HPDE6-E6E7 (cell line): ENCODE data around the gene DENND2C.

Source experiments
- DNase-seq: peaks from one replicate; pipeline ENCODE4 v3.0.0; 2011; ENCODE audit warnings: missing footprints; ENCODE audit errors: extremely low spot score

The DENND2C gene, protein sequence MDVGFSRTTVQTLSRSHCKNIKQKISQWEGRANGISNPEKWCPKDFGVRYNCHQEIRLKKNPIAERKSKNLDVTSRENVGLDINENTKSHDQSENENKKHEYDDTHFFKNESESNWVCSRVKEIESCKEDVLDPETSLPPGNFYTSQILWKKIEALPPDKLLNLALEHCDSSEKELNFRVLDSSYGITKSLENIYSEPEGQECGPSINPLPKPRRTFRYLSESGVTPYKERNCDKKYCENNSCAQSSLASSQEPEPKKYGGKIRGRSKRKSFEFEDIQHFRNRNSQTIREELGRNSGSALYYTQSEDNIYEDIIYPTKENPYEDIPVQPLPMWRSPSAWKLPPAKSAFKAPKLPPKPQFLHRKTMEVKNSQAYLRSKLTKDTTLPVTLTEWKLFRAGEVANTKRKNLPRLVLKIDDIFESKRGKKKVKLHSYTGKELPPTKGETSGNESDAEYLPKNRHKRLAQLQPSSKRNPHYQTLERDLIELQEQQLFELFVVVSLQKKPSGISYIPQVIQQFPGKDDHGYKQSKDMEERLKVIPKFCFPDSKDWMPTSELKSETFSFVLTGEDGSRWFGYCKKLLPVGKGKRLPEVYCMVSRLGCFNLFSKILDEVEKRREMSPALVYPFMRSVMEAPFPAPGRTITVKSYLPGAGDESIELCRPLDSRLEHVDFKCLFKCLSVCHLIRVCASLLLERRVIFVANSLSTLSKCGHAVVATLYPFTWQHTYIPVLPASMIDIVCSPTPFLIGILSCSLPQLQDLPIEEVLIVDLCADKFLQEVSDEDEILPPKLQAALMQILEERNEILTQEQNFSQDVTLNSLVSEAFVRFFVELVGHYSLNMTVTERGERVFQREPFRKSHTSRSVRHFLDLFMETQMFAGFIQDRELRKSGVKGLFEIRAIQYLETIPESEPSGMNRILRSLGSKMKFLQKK

DNA sequence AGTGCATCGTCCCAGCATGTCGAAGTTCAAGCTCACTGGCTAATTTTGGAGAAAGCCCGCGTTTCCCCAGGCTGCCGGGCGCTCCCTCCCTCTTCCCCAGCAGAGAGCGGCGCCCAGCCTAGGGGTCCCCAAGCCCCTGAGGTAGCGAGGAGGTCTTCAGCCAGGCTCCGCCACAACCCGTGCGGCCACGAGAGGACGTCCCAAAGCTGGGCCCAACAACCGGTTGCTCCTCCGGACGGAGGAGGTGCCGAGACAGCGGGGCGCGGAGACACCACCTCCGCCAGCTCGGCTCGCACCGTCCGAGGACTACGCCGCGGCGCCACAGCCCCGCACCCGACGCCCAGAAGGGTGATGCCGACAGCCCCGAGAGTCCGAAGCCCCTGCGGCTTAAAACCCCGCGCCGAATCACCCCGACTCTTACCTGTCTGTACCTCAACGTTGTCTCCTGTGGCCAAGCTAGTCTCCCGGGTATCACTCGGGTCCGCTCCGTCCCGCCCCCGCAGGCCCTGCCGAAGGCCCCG, at the start of gene DENND2C:
DENND2C (minus strand) TSS at position 488 of the 521 bp plus-strand sequence. CDS start 44,065 bp downstream, outside the sequence.
- DNase-seq: no peak

DNA sequence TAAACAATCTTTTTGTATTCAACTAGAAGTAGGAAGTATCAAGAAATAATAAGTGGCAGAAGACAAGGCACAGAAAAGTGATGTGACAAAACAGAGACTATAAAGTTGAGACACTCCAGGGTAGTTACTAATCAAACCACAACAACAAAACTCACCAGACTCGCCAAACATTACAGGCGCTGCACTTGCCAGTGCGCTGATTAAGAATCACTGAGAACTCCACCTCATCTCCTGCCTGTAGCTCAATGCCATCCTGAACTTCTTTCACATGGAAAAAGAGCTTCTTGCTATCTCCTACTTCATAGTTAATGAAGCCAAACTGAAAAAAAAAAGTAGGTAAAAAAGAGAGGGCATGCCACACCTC, 49.6 kb upstream of the DENND2C start:
- DNase-seq: no peak

DNA sequence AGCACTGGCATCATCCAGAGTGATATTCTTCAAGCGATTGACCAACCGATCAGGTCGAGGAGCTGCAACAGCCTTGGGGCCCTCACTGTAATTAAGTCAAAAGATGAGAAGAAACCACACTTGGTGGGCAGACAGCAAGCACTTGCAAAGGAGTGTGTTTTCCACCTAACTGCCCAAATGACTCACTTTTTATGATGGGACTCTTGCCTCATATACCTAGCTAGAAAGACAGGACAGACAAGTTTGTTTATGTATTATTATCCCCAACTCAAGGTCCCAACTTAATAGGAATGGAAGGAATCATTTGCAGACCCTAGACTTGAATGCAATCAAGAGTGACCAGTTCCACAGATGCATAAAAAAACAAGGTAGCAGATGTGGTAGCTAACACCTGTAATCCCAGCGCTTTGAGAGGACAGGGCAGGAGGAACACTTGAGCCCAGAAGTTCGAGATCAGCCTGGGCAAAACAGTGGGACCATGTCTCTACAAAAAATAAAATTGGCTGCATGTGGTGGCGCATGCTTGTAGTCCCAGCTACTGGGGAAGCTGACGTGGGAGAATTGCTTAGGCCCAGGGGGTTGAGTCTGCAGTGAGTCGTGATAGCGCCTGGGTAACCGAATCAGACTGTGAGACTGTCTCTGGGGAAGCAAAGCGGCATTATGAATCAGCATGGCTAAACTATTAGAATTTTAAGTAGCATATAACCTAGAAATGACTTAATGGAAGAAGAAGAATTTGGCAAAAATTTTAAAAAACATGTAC, 49.0 kb upstream of the DENND2C start:
- DNase-seq: no peak

DNA sequence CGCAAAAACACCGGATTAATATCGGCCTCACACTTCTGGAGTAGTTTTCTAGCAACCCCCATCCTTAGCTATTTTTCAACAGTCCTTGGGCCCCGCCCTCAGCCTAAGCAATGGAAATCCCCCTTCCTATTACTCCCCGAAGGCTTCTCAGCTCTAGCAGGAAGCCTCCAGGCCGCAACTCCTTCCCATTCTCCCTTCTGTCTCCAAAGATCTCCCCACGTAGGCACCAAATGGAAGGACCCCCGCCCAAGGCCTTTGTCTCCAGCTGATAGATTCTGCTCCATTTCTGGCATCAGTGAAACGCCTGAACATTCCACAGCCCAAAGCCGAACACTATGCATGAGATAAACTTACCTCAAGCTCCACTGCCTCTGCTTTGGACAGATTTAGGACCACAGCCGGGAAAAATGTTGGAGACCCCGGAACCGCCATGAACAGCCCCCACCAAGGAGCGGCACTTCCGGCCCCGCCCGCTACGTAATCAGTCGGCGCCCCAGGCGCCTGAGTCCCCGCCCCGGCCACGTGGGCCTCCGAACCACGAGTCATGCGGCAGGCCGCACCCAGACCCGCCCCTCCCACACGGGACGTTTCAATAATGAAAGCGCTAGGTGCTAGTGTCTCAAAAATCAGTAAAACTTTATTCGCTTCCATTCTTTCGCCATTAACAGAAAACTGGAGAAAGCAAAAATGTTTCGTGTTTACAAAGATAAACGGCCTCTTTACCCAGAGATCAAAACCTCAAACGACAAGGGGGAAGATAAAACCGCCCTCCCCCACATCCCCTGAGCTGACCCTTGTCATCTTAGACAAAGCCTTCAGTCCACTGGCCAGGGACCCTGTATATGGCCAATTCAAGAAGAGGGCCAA, 46.7 kb upstream of the DENND2C start, which contains the start of gene NRAS:
NRAS (minus strand) TSS at position 468 of the 867 bp plus-strand sequence. CDS start 611 bp downstream, outside the sequence.
- DNase-seq: peak; percentile 81

DNA sequence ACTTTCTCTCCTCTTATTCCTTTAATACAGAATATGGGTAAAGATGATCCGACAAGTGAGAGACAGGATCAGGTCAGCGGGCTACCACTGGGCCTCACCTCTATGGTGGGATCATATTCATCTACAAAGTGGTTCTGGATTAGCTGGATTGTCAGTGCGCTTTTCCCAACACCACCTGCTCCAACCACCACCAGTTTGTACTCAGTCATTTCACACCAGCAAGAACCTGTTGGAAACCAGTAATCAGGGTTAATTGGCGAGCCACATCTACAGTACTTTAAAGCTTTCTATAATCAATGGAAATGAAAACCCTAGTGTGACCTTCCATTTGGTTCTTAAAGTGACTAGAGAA, 46.1 kb upstream of the DENND2C start:
- no peak for DNase-seq

DNA sequence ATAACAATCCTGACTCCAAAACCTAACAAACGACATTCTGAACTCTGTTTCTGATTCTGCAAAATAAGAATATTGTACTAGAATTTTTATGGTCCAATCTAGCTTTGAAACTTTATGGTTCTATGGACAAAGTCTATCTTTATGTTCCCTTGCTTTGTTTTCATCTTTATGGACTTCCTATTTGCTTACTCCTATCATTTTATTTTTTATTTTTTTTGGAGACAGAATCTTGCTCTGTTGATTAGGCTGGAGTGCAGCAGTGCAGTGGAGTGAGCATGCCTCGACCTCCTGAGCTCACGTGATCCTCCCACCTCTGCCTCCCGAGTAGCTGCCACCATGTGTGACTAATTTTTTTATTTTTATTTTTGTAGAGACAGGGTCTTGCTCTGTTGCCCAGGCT, 43.1 kb upstream of the DENND2C start:
- no peak for DNase-seq

DNA sequence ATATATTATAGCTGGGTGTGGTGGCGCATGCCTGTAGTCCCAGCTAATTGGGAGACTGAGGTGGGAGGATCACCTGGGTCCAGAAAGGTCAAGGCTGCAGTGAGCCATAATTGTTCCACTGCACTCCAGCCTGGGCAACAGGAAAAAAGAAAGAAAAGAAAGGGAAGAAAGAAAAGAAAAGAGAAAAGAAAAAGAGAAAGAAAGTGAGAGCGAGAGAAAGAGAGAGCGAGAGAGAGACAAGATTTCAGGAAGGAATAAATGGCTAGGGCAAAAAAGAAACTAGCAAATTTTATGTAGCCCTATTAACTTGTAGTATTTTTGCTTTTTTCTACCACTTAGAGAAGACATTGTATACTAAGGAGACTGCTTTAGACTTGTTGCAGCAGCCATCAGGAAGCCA, 40.5 kb upstream of the DENND2C start:
- no peak for DNase-seq

DNA sequence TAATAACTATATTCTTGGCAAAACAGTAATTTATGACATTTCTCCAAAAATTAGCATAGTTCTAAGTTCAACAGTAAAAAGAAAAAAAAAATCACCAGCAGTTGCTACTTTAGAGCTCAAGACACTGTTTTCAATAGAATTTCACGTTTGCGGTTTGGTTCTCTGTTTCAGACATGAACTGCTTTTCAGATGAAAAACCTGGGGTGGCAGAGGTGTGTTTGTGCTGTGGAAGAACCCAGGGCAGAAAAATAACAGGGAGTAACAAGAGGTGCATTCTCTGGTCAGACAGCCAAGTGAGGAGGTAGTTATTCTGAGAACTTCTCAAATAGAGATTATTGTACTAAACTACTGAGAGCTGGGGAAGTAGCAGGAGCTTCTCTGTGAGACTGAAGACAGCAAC, 37.8 kb upstream of the DENND2C start:
- DNase-seq: no peak

DNA sequence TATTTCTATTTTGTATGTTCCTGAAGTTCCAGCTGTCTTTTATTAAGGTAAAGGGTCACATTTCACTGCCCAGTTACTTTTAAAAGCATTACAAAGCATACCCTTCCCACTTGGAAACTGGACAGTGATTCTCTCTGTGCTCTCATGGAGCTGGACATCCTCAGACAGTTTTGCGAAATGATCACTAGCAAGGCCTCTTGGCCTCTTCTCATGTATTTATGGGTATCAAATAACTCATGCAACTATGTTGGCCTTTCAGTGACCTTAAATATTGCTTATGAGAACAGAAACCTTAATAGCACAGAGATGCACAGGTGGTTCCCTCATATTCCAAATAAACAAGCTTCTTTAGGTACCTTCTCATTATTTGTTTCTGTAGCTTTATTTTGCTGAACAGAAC, 33.4 kb upstream of the DENND2C start:
- DNase-seq: no peak

DNA sequence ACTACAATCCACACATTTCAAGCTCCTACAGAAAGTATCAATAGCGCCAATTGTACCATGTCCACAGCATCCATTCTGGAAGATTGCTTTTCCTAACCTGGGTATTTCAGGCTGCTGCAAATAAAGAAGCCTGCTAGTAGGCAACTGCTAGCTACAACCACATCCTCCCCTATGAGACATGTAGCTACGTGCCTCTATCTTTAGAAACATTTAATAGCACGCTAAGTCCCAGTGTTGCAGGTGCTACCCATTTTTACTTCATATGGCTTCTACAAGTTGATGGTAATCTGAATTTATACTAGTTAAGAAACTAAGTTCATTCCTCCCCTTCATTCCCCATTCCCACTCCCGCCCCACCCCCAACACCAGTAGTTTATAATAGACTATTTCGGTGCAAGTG, 32.9 kb upstream of the DENND2C start:
- no peak for DNase-seq

DNA sequence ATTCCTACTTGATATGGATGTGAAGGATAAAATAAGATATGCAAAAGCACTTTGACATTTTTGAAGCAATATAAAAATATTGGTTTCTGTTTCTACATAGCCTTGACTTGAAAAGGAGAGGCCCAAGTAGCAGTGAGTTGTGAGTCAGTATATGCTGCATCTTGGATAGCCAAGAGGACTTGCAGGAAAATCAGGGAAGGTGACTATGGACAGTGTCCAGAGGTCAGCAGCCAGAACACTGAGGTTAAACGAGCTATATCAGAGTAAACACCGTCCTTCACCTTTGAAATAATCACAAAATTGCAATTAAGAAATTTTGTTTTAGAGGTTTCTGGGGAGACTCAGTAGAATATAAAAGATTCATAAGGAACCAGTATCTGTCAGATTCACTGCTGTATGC, 32.1 kb upstream of the DENND2C start:
- no peak for DNase-seq

DNA sequence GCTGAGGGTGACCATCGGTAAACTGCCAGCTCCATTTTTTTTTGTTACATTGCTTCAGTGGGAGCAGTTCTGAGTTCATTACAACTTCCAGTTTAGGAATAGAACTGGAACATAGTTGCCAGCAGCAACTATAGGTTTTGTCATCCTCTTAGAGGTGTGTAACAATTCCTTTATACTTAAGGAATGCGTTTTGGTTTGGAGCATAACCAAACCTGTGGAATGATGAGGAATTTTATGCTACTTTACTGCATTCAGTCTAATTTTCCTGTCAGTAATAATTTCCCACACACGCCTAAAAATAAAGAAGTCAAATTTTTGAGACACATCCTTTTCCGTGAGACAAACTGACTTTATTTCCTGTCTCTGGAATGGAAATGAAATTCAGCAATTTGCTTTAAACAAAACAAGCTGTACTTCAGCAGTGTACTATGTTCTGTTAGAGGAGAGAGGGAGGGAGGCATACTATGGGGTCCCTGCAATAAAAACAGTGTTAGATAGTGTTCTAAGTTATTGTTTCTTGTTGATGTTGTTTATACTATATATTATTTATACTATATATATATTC, 30.3 kb upstream of the DENND2C start:
- DNase-seq: no peak

DNA sequence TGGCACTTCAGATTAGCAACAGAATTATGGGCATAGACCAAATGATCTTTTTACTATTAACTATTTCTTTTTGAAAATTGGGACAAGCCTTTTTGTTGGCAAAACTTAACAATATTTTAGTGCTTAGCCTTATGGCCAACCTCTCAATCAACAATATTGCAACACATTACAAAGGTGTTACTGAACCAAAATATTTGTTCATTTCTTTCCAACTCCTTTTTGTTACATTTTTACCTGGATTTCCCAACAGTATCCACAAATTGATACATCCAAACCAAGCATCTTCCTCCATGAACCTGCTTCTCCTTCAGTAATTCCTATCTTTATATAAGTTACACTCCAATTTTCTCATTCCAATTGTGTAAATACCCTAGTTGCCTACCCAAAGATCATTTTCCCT, 27.0 kb upstream of the DENND2C start:
- no peak for DNase-seq

DNA sequence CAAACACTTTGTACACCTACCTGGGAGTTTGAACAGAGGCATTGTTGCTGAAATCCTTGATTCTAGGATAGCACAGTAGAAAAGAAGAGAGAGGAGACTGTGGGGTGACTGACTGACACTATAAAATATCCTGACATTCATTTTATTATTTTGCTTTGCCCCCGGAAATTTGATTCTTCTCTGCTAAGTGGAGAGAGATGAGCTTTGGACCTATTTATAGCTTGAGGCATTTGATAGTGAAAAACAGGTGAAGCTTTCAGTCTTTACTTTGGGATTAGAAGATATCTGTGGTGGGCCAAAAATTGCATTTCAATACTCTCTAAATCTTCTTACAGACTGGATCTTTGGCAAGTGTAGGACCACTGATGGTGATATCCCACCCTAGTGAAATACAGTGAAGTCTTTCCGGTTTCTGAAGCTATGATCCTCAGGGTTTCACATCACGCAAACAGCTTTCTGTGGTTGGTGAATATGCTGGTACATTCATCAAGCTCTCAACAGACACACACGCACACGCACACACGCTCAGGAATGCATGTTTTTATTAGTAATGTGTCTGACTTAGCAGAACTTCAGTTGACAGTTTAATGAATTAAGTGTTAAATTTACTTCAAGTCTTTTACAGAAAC, 25.7 kb upstream of the DENND2C start, which contains the start of gene AMPD1:
AMPD1 (minus strand) TSS at position 117 of the 629 bp plus-strand sequence; CDS start at position 42, 75 bp downstream.
- DNase-seq: no peak

DNA sequence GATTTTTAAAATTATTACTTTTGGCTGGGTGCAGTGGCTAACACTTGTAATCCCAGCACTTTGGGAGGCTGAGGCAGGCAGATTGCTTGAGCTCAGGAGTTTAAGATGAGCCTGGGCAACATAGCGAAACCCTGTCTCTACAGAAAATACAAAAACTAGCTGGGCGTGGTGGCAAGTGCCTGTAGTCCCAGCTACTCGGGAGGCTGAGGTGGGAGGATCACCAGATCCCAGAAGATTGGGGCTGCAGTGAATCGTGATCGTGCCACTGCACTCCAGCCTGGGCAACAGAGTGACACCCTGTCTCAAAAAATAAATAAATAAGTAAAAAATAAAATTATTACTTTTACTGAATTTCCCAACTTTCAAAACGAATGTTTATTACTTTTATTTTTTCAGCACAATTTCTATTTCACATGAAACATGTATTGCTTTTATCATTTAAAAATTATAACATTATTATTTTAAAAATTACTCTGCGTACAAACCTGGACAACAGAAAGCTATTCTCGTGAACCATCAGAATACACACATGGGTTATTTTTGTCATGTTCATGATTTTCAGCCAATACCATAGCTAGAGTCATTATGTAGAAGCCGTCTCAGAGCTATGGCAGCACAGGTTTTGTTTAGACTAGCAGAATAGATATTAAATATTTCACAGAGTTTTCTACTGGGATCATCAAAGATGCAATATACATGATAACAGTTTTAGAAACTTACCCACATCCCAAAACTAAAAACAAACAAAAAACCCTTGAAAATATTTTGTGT, 24.9 kb upstream of the DENND2C start:
- DNase-seq: no peak

DNA sequence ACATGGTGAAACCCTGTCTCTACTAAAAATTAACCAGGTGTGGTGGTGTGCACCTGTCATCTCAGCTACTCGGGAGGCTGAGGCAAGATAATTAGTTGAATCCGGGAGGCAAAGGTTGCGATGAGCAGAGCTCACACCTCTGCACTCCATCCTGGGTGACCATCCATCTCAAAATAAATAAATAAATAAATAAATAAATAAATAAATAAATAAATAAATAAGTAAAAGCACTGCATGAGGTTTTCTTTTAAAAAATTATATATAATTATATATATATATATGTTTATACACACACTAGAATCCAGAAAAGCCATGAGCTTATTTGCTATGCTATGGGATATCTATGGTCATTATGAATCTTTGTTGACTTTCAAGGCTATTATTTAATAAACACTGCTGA, 23.1 kb upstream of the DENND2C start:
- no peak for DNase-seq

DNA sequence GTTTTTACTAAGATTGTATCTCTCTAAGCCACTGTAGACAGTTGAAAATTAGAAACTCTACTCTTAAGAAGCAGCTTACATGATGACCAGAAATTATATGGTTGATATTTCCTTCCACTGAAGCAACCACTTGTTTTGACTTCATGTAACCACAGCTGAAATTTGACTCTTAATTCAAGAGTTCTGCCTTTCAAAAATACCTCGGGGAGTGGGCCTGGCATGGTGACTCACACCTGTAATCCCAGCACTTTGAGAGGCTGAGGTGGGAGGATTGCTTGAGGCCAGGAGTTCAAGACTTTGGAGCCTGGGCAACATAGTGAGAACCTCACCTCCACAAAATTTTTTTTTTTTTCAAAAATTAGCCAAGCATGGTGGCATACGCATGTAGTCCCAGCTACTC, 21.2 kb upstream of the DENND2C start:
- DNase-seq: no peak

DNA sequence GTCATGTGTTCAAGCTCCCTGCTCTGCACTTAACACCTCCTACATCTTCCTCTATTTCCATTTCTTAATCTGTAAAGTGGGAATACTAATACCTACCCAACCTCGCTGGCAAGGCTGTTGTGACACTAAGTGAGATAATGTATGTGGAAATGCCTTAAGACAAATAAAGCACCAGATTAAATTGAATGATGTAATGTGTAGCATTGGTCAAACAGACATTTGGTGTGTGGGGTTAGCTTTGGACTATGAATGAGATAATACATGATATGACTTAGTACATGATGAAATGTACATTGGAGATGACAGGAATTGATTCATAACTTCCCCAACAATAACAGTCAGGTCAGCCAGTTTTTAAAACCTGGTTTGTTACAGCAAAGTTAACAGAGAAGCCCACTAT, 20.3 kb upstream of the DENND2C start:
- no peak for DNase-seq

DNA sequence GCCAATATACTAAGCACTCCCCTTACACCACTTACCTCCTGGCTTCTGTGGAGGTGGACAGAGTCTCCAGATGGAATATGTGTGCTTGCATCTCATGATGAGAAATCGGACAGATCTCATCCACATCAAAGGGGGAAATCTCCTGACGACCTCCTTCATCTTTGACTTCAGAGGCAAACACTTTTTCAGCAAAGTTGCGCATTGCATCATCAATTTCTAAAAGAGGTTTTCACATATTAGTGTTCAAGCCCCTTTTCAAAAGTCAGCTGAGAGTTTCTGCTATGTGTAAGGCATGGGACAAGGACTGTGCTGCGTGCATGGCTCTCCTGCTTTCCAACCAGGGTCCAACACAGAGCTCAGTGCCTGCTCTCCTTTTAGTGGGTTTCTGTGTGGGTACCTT, 18.7 kb upstream of the DENND2C start:
- no peak for DNase-seq
